Raji (cell line): ENCODE data around the gene DTD1.

ENCODE experiments used
- POLR2A ChIP-seq: IDR thresholded peaks from 2 replicates; pipeline ENCODE4 v1.6.1; 2011; ENCODE audit warnings: low read depth, low read length, control low read depth; ENCODE audit not compliant: insufficient read depth

The DTD1 gene

GRCh38 chr20:18587665-18588573, at the start of gene DTD1:
Gene DTD1, plus strand, starts transcription at chr20:18588054. Its CDS starts 19 bp downstream, at chr20:18588073.
- TF ChIP-seq POLR2A = peak; percentile 55

- no peak for TF ChIP-seq POLR2A
These were observed 46.1 kb upstream of the DTD1 start for GRCh38 chr20:18541741-18542140.

- no peak for TF ChIP-seq POLR2A
These were observed 44.6 kb upstream of the DTD1 start for GRCh38 chr20:18543216-18543615.

- no peak for TF ChIP-seq POLR2A
These were observed 43.9 kb upstream of the DTD1 start for GRCh38 chr20:18543932-18544331.

GRCh38 chr20:18545566-18545965, 42.3 kb upstream of the DTD1 start:
- TF ChIP-seq POLR2A = no peak

- TF ChIP-seq POLR2A = no peak
These were observed 39.4 kb upstream of the DTD1 start for GRCh38 chr20:18548465-18548864.

- TF ChIP-seq POLR2A = no peak
These were observed 34.1 kb upstream of the DTD1 start for GRCh38 chr20:18553746-18554145.

GRCh38 chr20:18566892-18567738, 20.7 kb upstream of the DTD1 start, which contains the start of gene SMIM26:
Gene SMIM26, plus strand, starts transcription at chr20:18567432. Its CDS starts 47 bp downstream, at chr20:18567479.
- TF ChIP-seq POLR2A = peak; percentile 89

GRCh38 chr20:18567739-18568091, 20.1 kb upstream of the DTD1 start:
- TF ChIP-seq POLR2A = no peak

- TF ChIP-seq POLR2A = no peak
These were observed 16.8 kb upstream of the DTD1 start for GRCh38 chr20:18571009-18571408.

- TF ChIP-seq POLR2A = no peak
These were observed 16.3 kb upstream of the DTD1 start for GRCh38 chr20:18571578-18571977.

GRCh38 chr20:18577942-18578341, 9.9 kb upstream of the DTD1 start:
- no peak for TF ChIP-seq POLR2A

- no peak for TF ChIP-seq POLR2A
These were observed 9.3 kb upstream of the DTD1 start for GRCh38 chr20:18578581-18578980.

GRCh38 chr20:18580012-18580411, 7.8 kb upstream of the DTD1 start:
- TF ChIP-seq POLR2A = no peak

- no peak for TF ChIP-seq POLR2A
These were observed 2.7 kb upstream of the DTD1 start for GRCh38 chr20:18585134-18585533.

GRCh38 chr20:18588574-18588933, 700 bp downstream of the DTD1 start:
- no peak for TF ChIP-seq POLR2A
